SK-N-SH (cell line): ENCODE results near the gene POP7. TPM values are rescaled to one million over a fixed set of nuclear protein-coding genes. Genes with fewer than 3 reads are reported as not detected.

Experiments
- CTCF ChIA-PET: fragments of 300-600, 350-600 bp; formaldehyde crosslinking; extraction: SDS; loops from one replicate; lab custom pipeline; 2021; lab: Yijun Ruan, JAX
- POLR2A ChIA-PET: fragments of 350-600 bp; sonication (Branson Sonifier 250); formaldehyde crosslinking; extraction: SDS; loops from one replicate; lab custom pipeline; 2020; ENCODE audit warnings: antibody characterized with exemption, inconsistent platforms; lab: Yijun Ruan, JAX
- DNase-seq: peaks from one replicate; pipeline ENCODE4 v3.0.0; 2012
- H2AFZ ChIP-seq: fragments of 200-600 bp; sonication (generic); 2 replicates; pipeline ENCODE4 v1.8.1; 2016; ENCODE audit warnings: antibody characterized with exemption, mild to moderate bottlenecking, low read depth
- H3F3A ChIP-seq: fragments of 200-600 bp; sonication (generic); replicated peaks from 2 replicates; pipeline ENCODE3; 2016; ENCODE audit warnings: antibody characterized with exemption, mild to moderate bottlenecking; ENCODE audit not compliant: insufficient read depth
- H3K27ac ChIP-seq, 2 experiments: fragments of 200-500 bp in 1 of 2; fragments of 200-600 bp in 1 of 2; sonication (Bioruptor generic) in 1 of 2; sonication (generic), shearing (Covaris generic) in 1 of 2; 2 replicates each; pipeline versions ENCODE4 v1.5.1 to v1.6.1; 2014 to 2016; ENCODE audit warnings: low read depth in 2 of 2, inconsistent platforms in 1 of 2, low read length in 1 of 2, mild to moderate bottlenecking in 1 of 2, mixed read lengths in 1 of 2
- H3K27me3 ChIP-seq: fragments of 200-600 bp; sonication (generic), shearing (Covaris generic); 2 replicates; pipeline ENCODE4 v1.6.1; 2016; ENCODE audit warnings: mixed run types; ENCODE audit not compliant: insufficient read depth
- H3K36me3 ChIP-seq, 2 experiments: fragments of 200-500 bp in 1 of 2; fragments of 200-600 bp in 1 of 2; sonication (Bioruptor generic) in 1 of 2; sonication (generic) in 1 of 2; replicated peaks in 1 of 2; 2 replicates each; pipeline versions ENCODE3 to v1.5.1; 2014 to 2016; ENCODE audit warnings: low read length in 1 of 2, mild to moderate bottlenecking in 1 of 2; ENCODE audit not compliant: insufficient read depth in 2 of 2, control insufficient read depth in 1 of 2
- H3K4me1 ChIP-seq, 2 experiments: fragments of 200-500 bp in 1 of 2; fragments of 200-600 bp in 1 of 2; sonication (Bioruptor generic) in 1 of 2; sonication (generic), shearing (Covaris generic) in 1 of 2; 2 replicates each; pipeline versions ENCODE4 v1.5.1 to v1.6.1; 2014 to 2016; ENCODE audit warnings: low read depth in 1 of 2, low read length in 1 of 2, mixed run types in 1 of 2; ENCODE audit not compliant: insufficient read depth in 2 of 2, control insufficient read depth in 1 of 2
- H3K4me2 ChIP-seq: fragments of 200-600 bp; sonication (generic), shearing (Covaris generic); 2 replicates; pipeline ENCODE4 v1.6.1; 2017; ENCODE audit warnings: mixed run types
- H3K4me3 ChIP-seq, 2 experiments: fragments of 200-500 bp in 1 of 2; fragments of 200-600 bp in 1 of 2; sonication (Bioruptor generic) in 1 of 2; sonication (generic), shearing (Covaris generic) in 1 of 2; 2 replicates each; pipeline versions ENCODE4 v1.5.1 to v1.8.1; 2014 to 2016; ENCODE audit warnings: low read depth in 2 of 2, inconsistent platforms in 1 of 2, low read length in 1 of 2, mild to moderate bottlenecking in 1 of 2, mixed read lengths in 1 of 2, moderate library complexity in 1 of 2
- H3K79me2 ChIP-seq: fragments of 200-600 bp; sonication (generic); 2 replicates; pipeline ENCODE4 v1.8.1; 2017; ENCODE audit warnings: mild to moderate bottlenecking; ENCODE audit not compliant: insufficient read depth
- H3K9ac ChIP-seq: fragments of 200-600 bp; sonication (generic); 2 replicates; pipeline ENCODE4 v1.6.1; 2017; ENCODE audit warnings: mixed run types
- H3K9me2 ChIP-seq: fragments of 200-600 bp; sonication (generic); 2 replicates; pipeline ENCODE4 v1.6.1; 2017; ENCODE audit warnings: mixed run types
- H3K9me3 ChIP-seq: fragments of 200-600 bp; sonication (generic); 2 replicates; pipeline ENCODE4 v1.6.1; 2017; ENCODE audit warnings: mixed run types, mild to moderate bottlenecking, moderate library complexity
- H4K20me1 ChIP-seq: fragments of 200-600 bp; sonication (generic); 2 replicates; pipeline ENCODE4 v1.6.1; 2017; ENCODE audit warnings: mild to moderate bottlenecking, mixed run types; ENCODE audit not compliant: insufficient read depth
- FOXM1 ChIP-seq: IDR thresholded peaks from 2 replicates; pipeline ENCODE4 v1.4.0; 2012; ENCODE audit warnings: low read depth, mild to moderate bottlenecking
- GABPA ChIP-seq: IDR thresholded peaks from 2 replicates; pipeline ENCODE4 v1.4.0; 2012; ENCODE audit warnings: low read depth, mild to moderate bottlenecking
- GATA2 ChIP-seq: sonication (generic); formaldehyde crosslinking; IDR thresholded peaks from 2 replicates; pipeline ENCODE4 v1.5.0; 2020; ENCODE audit warnings: mild to moderate bottlenecking, missing genetic modification reagents
- MXI1 ChIP-seq: IDR thresholded peaks from 2 replicates; pipeline ENCODE4 v1.6.1; 2012; ENCODE audit warnings: mild to moderate bottlenecking, low read depth, low read length, improper control_type of control experiment
- NFIC ChIP-seq: IDR thresholded peaks from 2 replicates; pipeline ENCODE4 v1.4.0; 2012; ENCODE audit warnings: borderline replicate concordance
- NRF1 ChIP-seq: IDR thresholded peaks from 2 replicates; pipeline ENCODE4 v1.6.1; 2012; ENCODE audit warnings: low read depth, mild to moderate bottlenecking, low read length
- USF1 ChIP-seq: IDR thresholded peaks from 2 replicates; pipeline ENCODE4 v1.4.0; 2012; ENCODE audit warnings: low read depth, borderline replicate concordance
- USF2 ChIP-seq: fragments of 150-350 bp; IDR thresholded peaks from 2 replicates; pipeline ENCODE4 v1.6.1; 2017; ENCODE audit warnings: antibody characterized with exemption, low read length, low read depth, borderline replicate concordance
- YY1 ChIP-seq: IDR thresholded peaks from 2 replicates; pipeline ENCODE4 v1.4.0; 2012; ENCODE audit warnings: low read depth, mild to moderate bottlenecking
- WGBS: methylation state at CpG from one replicate; pipeline ENCODE4 v1.1.6; 2017; ENCODE audit warnings: low lambda C conversion rate; 5-methylcytosine and 5-hydroxymethylcytosine counted together
- polyA plus RNA-seq, 3 experiments: library from polyadenylated mRNA; depleted of rRNA; stranded (reverse); fragments of >200 nt; gene quantifications; 2 replicates each; pipeline ENCODE4 v1.2.3, GENCODE V29; 2012

Gene POP7
- polyA plus RNA-seq, 1 of the 3 experiments (the other 2 are of a cell fraction) = 81.8 TPM

- POLR2A ChIA-PET = interaction anchor here (0.7 to 1.8 kb wide), 4 partner anchors 9 to 105 kb away, joined by 3 to 9 read pairs (median 4); no protein-coding TSS in a partner anchor
- Histone ChIP-seq H3K79me2 (peaks cover 12% of the 10 kb centered on the region), H4K20me1 (peaks cover 34% of the 10 kb centered on the region)
These were observed 22.0 kb upstream of the POP7 start for GRCh38 chr7:100683659-100684533.

GRCh38 chr7:100684534-100685042 lies 21.3 kb upstream of the POP7 start:
- H3K79me2 ChIP-seq = peaks cover 19% of the 10 kb centered on the region
- POLR2A ChIA-PET = no interaction called here
- no peak overlapping the region; a peak in 1 of 4 replicates for H3K27ac ChIP-seq
- H3K4me1 ChIP-seq = peaks cover 0 to 5% of the 10 kb centered on the region in 2 experiments; a peak in 1 of 4 replicates
- H4K20me1 ChIP-seq = peaks cover 34% of the 10 kb centered on the region
- no peak overlapping the region for H2AFZ ChIP-seq
- H3K36me3 ChIP-seq = peaks cover 25 to 97% of the 10 kb centered on the region in 2 experiments
- H3K27me3 ChIP-seq = no peaks in the 10 kb centered on the region
- H3K4me2 ChIP-seq = no peak overlapping the region
- TF ChIP-seq GABPA = no peak
- TF ChIP-seq NFIC = no peak
- no peak for TF ChIP-seq GATA2 (CRISPR knock-in tag)
- TF ChIP-seq FOXM1 = no peak
- H3K9me2 ChIP-seq = no peaks in the 10 kb centered on the region
- 95% methylated on average over 16 of the region's 16 CpGs for WGBS
- no peak overlapping the region for H3K4me3 ChIP-seq
- no peak overlapping the region for H3K9ac ChIP-seq
- peaks cover 30% of the 10 kb centered on the region for H3F3A ChIP-seq
- no peaks in the 10 kb centered on the region for H3K9me3 ChIP-seq
- DNase-seq = no peak
- CTCF ChIA-PET = interaction anchor here (0.7 to 10.5 kb wide), 8 partner anchors 8 to 202 kb away, joined by 3 to 227 read pairs (median 5); partner anchors contain the start of genes GIGYF1, MOSPD3 and POP7

More at GRCh38 chr7:100683659-100684533, 22.0 kb upstream of the POP7 start:
- no peaks in the 10 kb centered on the region for H3K27me3 ChIP-seq
- no peak overlapping the region for H3K27ac ChIP-seq
- H2AFZ ChIP-seq = no peak overlapping the region
- TF ChIP-seq GATA2 (CRISPR knock-in tag) = no peak
- TF ChIP-seq NRF1 = no peak
- no peak for TF ChIP-seq YY1
- no peak for TF ChIP-seq USF2
- TF ChIP-seq GABPA = no peak
- TF ChIP-seq USF1 = no peak
- no peak for TF ChIP-seq MXI1
- peaks cover 0 to 12% of the 10 kb centered on the region in 2 experiments; a peak in 1 of 4 replicates for H3K4me1 ChIP-seq
- no peaks in the 10 kb centered on the region for H3K9me3 ChIP-seq
- H3K36me3 ChIP-seq = peaks cover 30 to 99% of the 10 kb centered on the region in 2 experiments
- H3K9me2 ChIP-seq = no peaks in the 10 kb centered on the region
- H3F3A ChIP-seq = peaks cover 37% of the 10 kb centered on the region
- H3K4me2 ChIP-seq = no peak overlapping the region
- no peak overlapping the region for H3K9ac ChIP-seq
- H3K4me3 ChIP-seq = no peak overlapping the region
- WGBS = 96% methylated on average over 29 of the region's 37 CpGs
- CTCF ChIA-PET = interaction anchor here (0.9 to 10.5 kb wide), 9 partner anchors 9 to 169 kb away, joined by 3 to 227 read pairs (median 5); partner anchors contain the start of genes GIGYF1, MOSPD3, POP7 and SLC12A9
- DNase-seq = peak; percentile 44
